Hematopoietic multipotent progenitor cell treated with erythropoietin and hydrocortisone succinate and interleukin-3 and kit ligand, for 17 days (in vitro differentiated cells): Measurements from ENCODE around the gene LRRC32.
A peak's percentile ranks its signal among the peaks of the same experiment; 100 is the strongest.

Experiments
- DNase-seq: peaks from one replicate; pipeline ENCODE4 v3.0.0-alpha.2; 2015; ENCODE audit warnings: low spot score

Gene LRRC32

GRCh38 chr11:76670485-76671236, at the start of gene LRRC32:
Gene LRRC32 (minus strand): TSS chr11:76670747. CDS start chr11:76665954, 4,793 bp downstream.
- DNase-seq, result no peak

DNA sequence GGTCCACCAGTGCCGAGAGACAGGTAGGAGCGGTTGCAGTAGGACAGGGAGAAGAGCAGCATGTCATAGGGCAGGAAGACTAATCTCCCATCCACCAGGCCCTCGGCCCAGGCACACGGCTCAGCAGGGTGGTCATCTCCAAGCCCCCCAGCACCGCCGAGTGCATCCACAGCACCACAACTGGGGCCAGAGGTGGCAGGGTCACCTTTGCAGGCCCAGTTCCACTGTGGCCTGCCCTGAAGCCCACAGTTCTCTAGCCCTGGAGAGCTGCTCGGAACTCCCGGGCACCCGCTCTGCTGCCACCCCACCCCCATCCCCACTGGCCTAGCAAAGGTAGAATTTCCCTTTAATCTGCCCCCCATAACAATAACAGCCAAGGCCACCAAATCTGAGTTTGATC, 49.1 kb upstream of the LRRC32 start:
- no peak for DNase-seq

- no peak for DNase-seq
Observed at GRCh38 chr11:76719281-76719680, 48.7 kb upstream of the LRRC32 start.

DNA sequence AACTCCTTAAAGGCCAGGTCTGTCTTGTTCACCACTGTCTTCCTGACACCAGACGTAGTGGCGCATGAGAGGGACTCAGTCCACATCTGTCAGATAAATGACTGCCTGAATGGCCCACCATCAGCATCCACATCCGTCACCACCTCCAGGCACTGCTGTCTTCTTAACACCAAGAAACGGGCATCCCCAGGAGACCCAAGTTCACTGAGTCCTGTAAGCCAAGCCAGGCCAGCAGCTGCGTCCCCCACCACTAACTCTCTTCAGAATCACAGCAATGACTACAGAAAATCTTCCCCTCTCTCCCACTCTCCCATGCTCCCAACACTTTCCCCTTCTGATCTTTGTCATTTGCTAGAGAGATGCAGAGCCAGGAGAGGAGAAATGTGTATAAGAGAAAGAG, 47.3 kb upstream of the LRRC32 start:
- DNase-seq, result no peak

DNA sequence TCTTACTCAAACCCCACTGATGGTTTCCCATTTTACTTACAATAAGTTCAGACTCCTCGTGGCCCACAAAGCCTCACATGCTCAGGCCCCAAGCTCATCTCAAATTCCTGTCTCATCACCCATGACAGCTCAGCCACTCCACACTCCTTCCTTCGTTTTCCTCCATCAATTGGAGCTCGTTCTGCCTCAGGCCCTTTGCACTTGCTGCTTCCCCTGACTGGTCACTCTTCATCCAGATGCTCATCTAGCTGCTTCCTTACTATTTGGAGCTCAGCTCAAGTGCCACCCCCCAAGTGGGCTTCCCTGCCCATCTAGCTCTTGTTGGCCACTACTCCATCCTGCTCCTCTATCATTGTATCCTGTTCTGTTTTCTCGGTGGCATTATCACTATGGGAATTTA, 46.8 kb upstream of the LRRC32 start:
- DNase-seq, result no peak

- DNase-seq, result no peak
Observed at GRCh38 chr11:76716268-76716667, 45.7 kb upstream of the LRRC32 start.

DNA sequence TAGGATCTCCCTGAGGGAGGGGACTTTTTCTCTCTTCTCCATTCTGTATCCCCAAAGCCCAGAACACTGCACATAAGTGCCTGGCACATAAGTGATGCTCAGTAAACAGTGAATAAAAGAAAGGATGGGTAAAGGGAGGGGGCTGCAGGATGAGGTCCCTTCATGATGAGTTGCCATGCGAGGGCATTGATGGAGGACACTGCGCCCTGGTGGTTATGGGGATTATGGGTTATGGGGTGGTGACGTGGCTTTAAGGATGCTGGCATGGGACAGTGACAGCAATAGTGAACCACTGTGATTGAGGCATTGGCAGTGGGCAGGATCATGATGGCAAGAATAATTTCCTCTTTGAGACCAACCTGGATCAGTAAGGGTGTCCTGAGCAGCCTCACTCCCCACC, 43.9 kb upstream of the LRRC32 start:
- DNase-seq, result peak; percentile 59

- no peak for DNase-seq
Observed at GRCh38 chr11:76713499-76713898, 43.0 kb upstream of the LRRC32 start.

DNA sequence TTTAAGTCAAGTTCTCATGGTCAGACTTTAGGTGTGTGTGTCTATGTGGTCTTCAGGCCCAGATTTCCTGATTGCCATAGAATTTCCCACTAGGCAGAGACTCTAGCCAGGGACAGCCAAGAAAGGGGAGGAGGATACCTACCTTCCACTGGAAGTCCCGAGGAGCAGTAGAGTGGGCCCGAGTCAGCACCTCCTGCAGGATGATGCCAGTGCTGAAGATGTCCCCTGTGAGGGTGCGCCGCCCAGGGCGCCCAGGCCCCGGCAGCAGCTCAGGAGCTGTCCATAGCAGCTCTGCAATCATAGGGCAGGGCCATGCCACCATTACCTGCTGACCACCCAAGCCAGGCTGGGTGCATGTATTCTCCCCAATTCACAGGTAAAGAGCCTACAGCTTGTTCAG, 41.6 kb upstream of the LRRC32 start:
- DNase-seq, result no peak

DNA sequence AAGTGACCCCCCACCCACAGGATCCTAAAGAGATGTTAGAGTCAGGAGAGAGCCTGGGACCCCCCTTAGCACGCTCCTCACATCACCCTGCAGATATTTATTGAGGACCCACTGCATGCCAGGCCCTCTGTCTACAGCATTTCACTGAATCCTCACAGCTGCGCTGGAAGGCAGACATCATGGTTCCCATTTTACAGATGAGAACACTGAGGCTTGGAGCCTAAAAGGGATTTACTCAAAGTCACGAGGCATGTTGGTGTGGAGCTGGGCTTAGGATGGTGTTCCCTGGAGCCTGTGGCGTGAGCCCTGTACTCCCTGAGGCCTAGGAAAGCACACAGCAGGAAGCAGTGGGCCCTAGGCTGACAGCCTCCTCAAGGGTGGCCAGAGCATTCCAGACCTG, 39.2 kb upstream of the LRRC32 start:
- DNase-seq, result no peak

- no peak for DNase-seq
Observed at GRCh38 chr11:76708972-76709660, 38.6 kb upstream of the LRRC32 start.

DNA sequence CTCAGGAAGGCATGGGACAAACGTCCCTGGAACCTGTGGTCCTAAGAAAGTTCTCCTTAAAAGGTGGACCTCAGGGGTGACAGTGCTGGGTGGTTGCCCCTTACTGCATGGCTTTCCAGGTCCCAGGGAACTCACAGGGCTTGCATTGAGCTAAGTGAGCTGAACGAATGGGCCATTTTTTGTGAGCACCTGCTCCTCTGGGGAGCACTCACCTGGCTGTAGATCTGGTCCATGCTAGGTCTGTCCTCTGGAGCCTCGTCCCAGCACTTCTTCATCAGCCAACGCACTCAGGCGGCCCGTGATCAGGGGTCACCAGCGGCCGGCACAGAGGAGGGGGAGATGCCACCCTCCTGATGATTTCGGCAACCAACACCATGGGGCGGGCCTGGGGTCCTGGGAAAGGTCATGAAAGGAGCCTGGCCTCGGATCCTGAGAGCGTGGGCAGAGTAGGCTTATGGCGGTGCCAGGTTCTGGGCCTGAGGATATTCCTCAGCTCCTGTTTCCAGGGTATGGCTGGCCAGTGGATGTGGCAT, 36.8 kb upstream of the LRRC32 start:
- DNase-seq, result no peak

DNA sequence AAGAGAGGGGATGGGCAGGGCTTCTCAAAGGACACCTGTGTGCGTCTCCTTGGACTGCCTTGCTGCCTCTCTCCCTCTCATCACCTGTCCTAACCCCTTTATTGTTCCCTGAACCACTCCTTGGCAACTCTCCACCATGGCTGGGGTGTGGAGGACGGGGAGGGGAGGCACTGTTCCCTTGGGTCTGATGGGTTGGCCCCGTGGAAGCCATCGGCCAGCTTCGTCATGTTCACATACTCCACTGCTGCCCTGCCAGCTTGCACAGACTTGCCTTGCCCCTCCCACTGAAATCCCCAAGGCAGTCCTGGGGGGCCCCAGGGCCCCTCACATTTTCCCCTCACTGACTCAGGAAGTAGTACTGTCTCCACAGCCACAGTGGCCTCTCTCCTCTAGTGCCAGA, 36.1 kb upstream of the LRRC32 start:
- DNase-seq, result no peak

DNA sequence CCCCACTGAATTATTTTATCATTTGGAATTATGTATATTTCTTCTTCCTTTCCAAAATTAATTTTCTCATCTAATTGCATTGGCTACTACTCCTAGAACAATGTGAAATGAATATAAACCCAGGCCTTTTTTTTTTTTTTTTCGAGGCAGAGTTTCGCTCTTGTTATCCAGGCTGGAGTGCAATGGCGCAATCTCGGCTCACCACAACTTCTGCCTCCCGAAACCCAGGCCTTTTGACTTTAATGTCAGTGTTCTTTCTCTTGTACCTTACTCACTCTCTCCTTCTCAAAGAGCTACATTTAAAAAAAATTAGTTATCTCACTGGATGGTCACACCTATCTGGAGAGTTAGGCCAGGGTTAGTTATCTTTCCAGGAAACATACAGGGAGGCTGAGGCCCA, 35.3 kb upstream of the LRRC32 start:
- DNase-seq, result peak; percentile 25

DNA sequence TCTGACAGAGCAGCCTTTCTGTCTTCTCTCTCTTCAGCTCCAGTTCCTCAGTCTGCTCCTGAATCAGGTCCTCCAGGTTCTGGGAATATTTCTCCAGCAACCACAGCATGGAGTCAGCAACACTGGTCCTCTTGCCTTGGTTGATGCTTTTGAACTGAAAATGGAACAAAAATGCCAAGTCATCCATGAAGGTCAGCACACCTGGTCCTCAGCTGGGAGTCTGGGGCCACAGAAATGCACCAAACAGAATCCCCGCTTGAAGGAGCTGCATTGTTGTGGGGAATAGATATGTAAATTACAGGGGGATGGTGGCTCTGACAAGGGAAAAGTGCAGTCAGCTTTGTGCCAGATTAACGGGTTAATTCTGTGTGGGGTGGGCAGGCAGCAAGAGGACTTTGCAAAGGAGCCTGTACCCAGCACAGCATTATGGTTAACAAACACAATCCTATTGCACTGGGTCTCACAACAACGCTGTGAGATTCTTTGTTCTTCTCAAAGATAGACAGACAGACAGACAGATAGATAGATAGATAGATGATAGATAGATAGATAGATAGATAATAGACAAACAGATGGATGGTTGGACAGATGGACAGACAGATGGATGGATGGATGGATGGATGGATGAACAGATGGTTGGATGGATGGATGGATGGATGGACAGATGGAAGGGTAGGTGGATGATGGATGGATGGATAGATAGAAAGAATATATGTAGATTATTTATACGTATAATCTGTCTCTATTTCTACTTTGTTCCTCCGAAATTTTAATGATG, 33.8 kb upstream of the LRRC32 start:
- peak; percentile 38 for DNase-seq

DNA sequence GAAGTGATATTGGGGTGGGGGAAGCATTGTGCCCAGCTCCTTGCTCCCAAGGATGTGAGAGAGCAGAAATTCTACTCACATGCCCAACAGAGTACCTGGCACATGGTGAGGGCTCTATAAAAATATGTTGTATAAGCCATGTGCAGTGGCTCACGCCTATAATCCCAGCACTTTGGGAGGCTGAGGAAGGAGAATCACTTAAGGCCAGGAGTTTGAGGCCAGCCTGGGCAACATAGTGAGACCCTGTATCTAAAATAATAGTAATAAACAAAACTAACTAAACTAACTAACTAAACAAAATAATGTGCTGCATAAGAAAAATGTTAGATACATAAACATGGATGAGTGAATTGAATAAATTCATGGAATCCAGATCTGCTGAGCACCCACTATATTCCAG, 33.2 kb upstream of the LRRC32 start:
- DNase-seq, result peak; percentile 24

GRCh38 chr11:76702336-76703128, 32.0 kb upstream of the LRRC32 start:
- peak; percentile 87 for DNase-seq

DNA sequence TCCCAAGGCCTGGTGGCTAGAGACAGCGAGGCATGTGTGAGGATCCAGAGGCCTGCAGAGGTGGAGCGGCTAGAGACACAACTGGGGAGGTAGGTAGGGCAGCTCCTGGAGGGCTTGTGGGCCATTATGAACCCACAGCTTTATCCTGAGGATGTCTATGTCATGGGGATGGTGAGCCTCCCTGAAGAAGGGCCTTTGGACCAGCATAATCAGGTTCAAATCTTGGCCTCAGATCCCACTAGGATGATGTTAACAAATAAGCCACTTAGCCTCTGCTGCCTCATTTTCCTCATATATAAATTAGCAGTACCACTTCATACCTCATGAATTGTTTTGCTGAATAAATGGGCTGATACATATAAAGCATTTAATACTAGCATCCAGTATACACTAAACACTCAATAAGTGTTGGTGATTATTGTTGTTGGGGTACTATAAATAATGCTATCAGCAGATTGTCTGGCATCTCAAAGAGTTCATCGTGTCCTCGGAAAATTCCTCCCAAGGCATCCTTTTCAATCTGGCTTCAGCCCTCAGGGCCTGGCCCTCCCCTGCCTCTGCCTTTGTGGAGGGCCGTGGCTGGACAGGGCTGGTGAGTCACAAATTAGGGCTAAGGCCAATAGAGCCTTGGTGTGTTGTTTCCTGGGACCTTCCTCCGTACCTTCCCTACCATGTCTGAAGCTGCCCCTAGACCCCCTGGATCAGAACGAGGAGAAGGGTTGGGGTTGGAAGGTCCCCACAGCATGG, 30.9 kb upstream of the LRRC32 start:
- DNase-seq, result peak; percentile 63

GRCh38 chr11:76700177-76701100, 29.9 kb upstream of the LRRC32 start:
- DNase-seq, result peak; percentile 94
